ENCODE data around the gene POLR1A. TPM values are rescaled to one million over a fixed set of nuclear protein-coding genes. Genes with fewer than 3 reads are reported as not detected.

Gene POLR1A
- total and polyA plus RNA-seq, 2 donors (not counting 3 experiments of a cell fraction or from before 2014, with no cell fraction given), result 7.6 to 40.7 TPM

DNA sequence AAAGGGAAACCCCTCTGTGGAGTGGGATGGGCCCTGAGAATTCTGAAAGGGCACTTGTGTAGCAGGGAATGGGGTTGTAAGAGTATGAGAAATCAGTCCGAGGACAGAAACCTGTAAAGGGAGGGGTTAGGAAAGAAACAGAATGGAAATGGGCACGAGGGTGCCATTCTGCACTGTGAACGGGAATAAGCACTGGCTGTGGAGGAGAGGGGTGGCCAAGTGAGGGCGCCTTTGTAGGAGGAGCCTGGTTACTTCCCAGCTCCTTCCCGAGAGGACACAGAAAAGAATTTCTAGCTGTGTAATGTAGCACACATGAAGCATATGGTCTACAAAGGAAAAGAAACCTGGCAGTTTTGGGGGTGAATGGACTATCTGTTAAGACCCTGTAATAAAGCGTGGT, 53.4 kb downstream of the POLR1A start:
- H4K20me1 ChIP-seq (replicated peaks; ENCODE audit: control insufficient read depth, extremely low read depth, insufficient read depth, low read length), result no peaks in the 10 kb centered on the region
- DNase-seq (ENCODE audit: low read depth, low spot score) (no peak), FAIRE-seq (no peak)
- CTCF ChIA-PET, result interaction anchor here (1.5 to 1.6 kb wide), 2 partner anchors 15 to 28 kb away, joined by 4 to 5 read pairs; no protein-coding TSS in a partner anchor
- intact Hi-C loops (cut with micrococcal nuclease) (no loop called here), dilution Hi-C loops (cut with MboI; ENCODE audit: extremely low pct_ligation_motif_present, low sequenced_read_pairs) (no loop called here)
- no peak overlapping the region for H3K27ac ChIP-seq (ENCODE audit: insufficient read depth, low read depth, low read length)
- no peak overlapping the region for H3K9ac ChIP-seq (replicated peaks; ENCODE audit: extremely low read depth, insufficient read depth, low read length)
- H3K9me1 ChIP-seq (replicated peaks; ENCODE audit: control insufficient read depth, extremely low read depth, insufficient read depth, low read length), result no peaks in the 10 kb centered on the region
- H3K9me3 ChIP-seq (replicated peaks; ENCODE audit: control insufficient read depth, insufficient read depth, low read length), result no peaks in the 10 kb centered on the region
- no peaks in the 10 kb centered on the region for H3K79me2 ChIP-seq (ENCODE audit: control insufficient read depth, insufficient read depth, low read length)
- no TSS peak for BruUV-seq (replicated peaks)
- H3K4me2 ChIP-seq (ENCODE audit: insufficient read depth, low read length), result no peak overlapping the region
- POLR2A ChIA-PET, result no interaction called here
- no peaks in the 10 kb centered on the region for H3K4me1 ChIP-seq (ENCODE audit: control insufficient read depth, extremely low read depth, insufficient read depth, low read length)
- H3K4me3 ChIP-seq (replicated peaks in 1 of 3; ENCODE audit: insufficient read depth in 1 of 3, low read depth in 1 of 3, low read length in 3 of 3), result no peak overlapping the region
- peaks cover 10 to 16% of the 10 kb centered on the region in 2 experiments for H3K36me3 ChIP-seq (ENCODE audit: control insufficient read depth in 2 of 2, extremely low read depth in 1 of 2, insufficient read depth in 2 of 2, low read length in 2 of 2)
- TF ChIP-seq, protein P1, sequence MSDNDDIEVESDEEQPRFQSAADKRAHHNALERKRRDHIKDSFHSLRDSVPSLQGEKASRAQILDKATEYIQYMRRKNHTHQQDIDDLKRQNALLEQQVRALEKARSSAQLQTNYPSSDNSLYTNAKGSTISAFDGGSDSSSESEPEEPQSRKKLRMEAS (IDR thresholded peaks at IDR 0.05; ENCODE audit: insufficient read depth, insufficient read length), result no peak
- no peak for TF ChIP-seq EZH2 (IDR thresholded peaks at IDR 0.05; ENCODE audit: borderline replicate concordance, low read depth, low read length, severe bottlenecking)
- no peak for TF ChIP-seq POLR2AphosphoS5 (IDR thresholded peaks at IDR 0.05; ENCODE audit: insufficient read depth, low read depth, low read length)
- TF ChIP-seq JUN (IDR thresholded peaks at IDR 0.05; ENCODE audit: borderline replicate concordance, insufficient read depth, insufficient read length, low read depth), result no peak
- TF ChIP-seq, protein P2, sequence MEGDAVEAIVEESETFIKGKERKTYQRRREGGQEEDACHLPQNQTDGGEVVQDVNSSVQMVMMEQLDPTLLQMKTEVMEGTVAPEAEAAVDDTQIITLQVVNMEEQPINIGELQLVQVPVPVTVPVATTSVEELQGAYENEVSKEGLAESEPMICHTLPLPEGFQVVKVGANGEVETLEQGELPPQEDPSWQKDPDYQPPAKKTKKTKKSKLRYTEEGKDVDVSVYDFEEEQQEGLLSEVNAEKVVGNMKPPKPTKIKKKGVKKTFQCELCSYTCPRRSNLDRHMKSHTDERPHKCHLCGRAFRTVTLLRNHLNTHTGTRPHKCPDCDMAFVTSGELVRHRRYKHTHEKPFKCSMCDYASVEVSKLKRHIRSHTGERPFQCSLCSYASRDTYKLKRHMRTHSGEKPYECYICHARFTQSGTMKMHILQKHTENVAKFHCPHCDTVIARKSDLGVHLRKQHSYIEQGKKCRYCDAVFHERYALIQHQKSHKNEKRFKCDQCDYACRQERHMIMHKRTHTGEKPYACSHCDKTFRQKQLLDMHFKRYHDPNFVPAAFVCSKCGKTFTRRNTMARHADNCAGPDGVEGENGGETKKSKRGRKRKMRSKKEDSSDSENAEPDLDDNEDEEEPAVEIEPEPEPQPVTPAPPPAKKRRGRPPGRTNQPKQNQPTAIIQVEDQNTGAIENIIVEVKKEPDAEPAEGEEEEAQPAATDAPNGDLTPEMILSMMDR (IDR thresholded peaks at IDR 0.05; ENCODE audit: extremely low read depth in 1 of 2, insufficient read depth in 1 of 2, low read depth in 1 of 2, low read length in 2 of 2), result no peak
- TF ChIP-seq GATA2 (IDR thresholded peaks at IDR 0.05; ENCODE audit: insufficient read depth, insufficient read length, low read depth, low read length), result no peak
- no peak for TF ChIP-seq MYC (IDR thresholded peaks at IDR 0.05; ENCODE audit: low read depth, low read length)
- TF ChIP-seq POLR2A (IDR thresholded peaks at IDR 0.05; ENCODE audit: low read depth, low read length), result no peak
- TF ChIP-seq FOS (IDR thresholded peaks at IDR 0.05; ENCODE audit: borderline replicate concordance, insufficient read depth, low read length), result no peak
- H2AFZ ChIP-seq (ENCODE audit: low read depth, low read length), result no peak overlapping the region
- no peaks in the 10 kb centered on the region for H3K27me3 ChIP-seq (ENCODE audit: control insufficient read depth in 2 of 2, insufficient read depth in 2 of 2, low read length in 2 of 2)

Data from endothelial cell of umbilical vein (primary cell).